NCI-H2171 (cell line): Measurements from ENCODE around the gene HOXA9.

Experiments
- DNase-seq: peaks from one replicate; lab custom pipeline; 2025; lab: John Stamatoyannopoulos, UW

HOXA9 gene

DNA sequence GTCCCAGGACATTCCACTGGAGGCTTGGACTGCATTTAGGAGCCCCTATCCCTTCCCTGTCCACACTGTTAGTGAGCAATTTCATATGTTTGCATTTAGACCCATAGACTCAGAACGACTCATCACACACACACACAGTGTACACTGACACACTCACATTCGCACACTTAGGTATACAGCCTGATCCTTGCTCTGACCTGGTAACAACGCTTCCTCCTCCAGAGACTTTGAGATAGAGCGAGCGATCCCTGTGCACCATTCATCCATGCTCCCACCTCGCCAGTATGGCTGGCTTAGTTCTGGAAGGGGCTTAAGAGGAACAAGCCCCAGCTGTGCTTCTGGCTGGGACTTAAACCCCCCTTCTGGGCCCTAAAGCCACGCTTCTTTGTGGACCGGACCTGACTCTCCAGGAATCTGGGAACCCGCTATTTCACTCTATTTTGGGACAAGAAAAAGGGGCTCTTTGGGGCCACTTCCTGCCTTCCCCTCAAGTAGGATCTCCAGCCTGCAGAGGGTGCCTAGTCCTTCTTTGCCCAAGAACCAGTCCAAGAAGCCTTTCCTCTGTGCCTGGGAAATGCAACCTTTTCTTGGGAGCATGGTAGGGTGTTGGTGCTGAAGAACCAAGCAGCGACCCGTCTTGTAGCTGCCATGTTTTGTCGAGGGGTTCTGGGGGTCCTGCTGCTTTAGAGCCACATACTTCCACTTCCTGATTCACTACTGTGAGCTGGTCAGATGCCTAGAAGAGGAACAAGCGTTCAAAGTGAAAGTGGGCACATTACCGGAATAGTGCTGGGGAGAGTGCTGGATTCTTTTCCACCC is 35.6 kb upstream of the HOXA9 start:
- no peak for DNase-seq

- peak; percentile 85 for DNase-seq
Measured at GRCh38 chr7:27199849-27200760, 34.8 kb upstream of the HOXA9 start, which contains the start of gene HOXA13. HOXA13 (minus strand) TSS chr7:27200091; CDS start chr7:27200077, 14 bp downstream.

DNA sequence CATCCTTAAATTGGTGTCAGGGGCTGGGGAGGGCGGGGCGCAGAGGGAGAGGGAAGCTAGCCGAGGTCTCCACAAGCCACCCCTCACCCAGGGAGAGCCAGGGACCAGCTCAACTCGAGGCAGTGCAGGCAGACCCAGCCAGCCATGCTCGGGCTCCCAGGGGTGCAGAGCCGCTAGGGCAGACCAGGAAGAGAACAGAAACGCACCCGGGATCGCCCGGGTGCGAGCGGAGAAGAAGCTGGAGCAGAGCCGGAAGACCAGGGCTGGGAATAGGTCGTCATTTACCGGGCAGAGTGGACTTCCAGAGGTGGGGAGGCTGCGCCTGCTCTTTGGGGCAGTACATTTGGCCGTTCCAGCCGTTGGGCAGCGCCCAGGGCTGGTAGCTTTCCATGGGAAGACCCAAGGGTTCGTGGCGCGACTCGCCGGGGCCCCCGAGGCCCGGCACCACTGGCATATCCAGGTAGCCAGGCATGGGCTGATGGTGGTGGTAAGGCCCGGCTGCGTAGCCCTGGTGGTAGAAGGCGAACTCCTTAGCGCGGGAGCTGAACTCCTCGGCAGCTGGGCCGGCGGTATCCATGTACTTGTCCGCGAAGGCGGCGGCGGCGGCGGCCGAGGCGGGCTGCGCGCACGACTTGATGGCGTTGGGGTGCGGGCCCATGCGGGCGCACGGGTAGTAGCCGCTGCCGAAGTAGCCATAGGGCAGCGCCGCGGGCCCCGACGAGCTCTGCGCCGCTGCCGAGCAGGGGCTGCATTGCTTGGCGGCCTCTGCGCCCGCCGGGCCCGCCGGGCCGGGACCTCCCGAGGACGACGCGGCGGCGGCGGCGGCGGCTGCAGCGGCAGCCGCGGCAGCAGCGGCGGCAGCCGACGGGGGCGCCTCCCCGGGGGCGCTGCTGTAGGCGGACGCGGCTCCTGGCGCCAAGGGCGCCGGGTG is 33.8 kb upstream of the HOXA9 start:
- peak; percentile 20 for DNase-seq

GRCh38 chr7:27198138-27198841 is 33.0 kb upstream of the HOXA9 start:
- DNase-seq = no peak

DNA sequence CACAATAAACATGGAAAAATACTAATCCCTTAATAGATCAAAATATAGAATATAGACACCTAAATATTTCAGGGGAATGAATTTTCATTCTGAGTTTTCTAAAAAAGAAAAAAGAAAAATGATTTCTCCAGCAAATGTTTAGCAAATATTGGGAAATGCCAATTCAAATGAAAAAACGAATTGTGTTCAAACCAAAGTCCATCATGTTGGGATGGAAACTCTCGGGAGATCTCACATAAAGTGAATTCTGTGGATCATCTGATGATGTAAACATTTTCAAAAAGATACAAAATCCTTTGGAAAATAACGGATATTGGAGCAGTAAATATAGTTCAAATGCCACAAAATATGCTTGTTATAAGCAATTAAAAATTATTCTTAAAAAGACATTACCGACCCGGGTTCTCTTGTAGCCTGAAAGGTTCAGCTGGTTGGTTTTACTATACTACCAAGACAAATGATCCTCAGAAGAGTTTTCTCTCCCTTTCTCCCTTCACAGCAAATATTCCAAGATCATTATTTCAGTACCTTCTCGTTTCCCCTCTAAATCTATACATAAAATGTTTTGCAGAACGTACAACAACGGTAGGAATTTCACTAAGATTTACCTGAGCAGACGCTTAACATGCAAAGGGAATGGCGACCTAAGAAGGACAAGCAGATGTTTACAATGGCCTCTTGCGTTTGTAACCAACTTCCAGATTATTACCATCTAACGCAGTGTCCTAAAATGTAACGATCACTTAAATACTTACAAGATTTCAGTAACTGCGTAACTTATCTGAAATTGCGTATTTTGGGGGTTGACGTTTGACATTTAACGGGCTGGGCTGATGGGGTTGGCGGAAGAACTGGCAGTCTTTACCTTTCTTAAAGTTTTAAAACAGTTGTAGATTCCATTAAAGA is 32.1 kb upstream of the HOXA9 start:
- no peak for DNase-seq

DNA sequence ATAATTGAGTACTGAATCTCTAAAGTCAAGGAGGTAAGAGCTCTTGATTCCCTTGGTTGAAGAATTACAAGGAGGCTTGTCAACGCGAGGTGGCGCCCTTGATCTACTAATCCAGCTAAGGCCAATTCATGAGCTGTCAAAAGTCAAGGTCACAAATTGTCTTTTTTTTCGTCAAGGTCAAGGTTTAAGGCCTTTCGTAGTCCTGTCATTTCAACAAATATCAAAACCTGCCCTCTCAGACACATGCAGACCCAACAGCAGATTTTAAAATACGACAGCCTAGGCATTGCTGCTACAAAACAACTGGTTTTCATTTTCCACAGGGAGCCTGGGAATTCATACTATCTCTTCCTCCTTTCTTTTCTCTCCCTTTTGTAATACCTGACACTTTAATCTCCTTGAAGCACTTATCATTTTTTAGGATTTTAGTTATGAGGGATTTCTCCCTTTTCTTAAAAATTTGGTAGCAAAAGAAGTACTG is 31.0 kb upstream of the HOXA9 start:
- DNase-seq = peak; percentile 57

DNA sequence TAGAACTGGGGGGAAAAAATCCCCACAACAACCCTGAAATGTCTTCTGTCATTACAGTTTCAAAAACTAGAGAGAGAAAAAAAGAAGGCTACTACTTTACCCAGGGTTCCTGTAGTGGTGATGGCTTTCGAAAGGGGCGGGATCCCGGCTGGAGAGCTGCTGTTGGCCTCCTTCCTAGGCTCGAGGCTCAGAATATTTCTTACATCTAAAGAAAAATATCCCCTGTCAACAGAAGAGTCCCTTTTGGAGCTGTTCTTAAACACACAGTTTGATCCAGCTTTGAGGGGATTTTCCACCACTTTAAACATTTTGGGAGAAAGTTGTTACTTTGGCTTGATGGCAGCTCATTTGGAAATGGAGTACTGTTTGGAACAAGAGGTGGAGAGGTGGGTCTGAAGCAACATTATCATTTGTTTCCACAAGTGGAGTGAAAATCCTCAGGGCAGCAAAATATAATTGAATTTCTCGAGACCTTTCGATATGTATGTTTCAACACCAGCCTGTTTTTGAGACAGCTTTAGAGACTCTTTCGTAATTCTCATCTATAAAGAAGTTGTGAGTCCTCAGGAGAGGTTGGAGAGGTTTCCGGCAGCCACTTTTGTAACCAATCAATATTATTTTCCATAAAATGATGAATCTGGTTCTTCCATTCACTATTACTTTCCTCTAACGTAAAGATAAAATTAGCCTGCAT is 29.5 kb upstream of the HOXA9 start:
- no peak for DNase-seq

DNA sequence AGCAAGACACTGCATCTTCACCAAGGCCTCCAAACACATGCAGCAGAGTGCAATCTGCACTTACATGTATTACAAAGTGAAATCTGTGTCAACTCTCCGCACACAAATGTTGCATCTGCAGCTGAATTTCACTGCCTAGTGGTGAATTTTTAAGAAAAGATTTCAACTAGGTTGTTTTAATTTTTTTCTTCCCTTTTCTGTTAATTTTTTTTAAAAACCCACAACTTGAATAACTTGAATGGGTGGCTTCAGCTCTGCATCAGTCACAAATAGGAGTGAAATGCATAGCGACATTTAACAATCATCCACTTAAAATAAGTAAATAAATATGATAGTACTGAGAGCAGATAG is 28.6 kb upstream of the HOXA9 start:
- DNase-seq = no peak

- no peak for DNase-seq
Measured at GRCh38 chr7:27193335-27194001, 28.1 kb upstream of the HOXA9 start.

DNA sequence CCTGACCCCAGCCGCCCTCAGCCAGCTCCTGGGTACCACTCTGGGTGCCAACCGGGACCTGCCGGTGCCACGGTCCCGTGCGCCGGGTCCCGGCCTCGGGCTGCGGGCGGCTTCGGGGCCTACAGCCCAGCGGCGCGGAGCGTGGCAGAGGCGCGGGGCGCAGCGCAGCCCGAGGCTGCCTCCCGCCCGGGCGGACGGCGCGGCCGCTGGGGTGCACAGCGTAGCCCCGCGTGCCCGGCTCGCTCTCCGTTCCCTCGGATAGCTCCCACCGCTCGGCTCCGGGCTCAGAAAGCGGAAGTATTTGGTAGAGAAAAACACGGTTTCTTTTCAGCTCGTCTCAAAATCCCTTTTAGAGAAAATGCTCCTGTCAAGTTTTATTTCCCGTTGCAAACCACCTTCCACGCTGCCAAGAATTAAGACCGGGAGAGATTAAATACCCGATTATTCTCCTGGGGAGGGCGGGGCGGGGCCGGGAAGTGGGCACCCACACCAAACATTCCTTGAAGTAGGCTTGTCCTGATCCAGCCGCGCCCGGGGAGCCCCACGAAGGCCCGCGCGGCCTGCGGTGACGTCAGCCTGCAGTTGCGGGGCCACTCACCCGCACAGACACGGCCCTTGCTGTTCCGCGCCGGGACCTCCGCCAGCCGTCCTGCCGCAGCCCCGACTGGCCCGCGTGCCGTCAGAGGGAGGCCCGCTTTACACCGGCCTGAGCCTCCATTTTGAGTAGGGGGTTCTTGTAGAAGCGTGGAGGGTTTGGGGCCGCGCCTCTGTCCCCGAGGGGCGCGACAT is 27.4 kb upstream of the HOXA9 start:
- DNase-seq = no peak

GRCh38 chr7:27191833-27192545 is 26.7 kb upstream of the HOXA9 start:
- DNase-seq = no peak

DNA sequence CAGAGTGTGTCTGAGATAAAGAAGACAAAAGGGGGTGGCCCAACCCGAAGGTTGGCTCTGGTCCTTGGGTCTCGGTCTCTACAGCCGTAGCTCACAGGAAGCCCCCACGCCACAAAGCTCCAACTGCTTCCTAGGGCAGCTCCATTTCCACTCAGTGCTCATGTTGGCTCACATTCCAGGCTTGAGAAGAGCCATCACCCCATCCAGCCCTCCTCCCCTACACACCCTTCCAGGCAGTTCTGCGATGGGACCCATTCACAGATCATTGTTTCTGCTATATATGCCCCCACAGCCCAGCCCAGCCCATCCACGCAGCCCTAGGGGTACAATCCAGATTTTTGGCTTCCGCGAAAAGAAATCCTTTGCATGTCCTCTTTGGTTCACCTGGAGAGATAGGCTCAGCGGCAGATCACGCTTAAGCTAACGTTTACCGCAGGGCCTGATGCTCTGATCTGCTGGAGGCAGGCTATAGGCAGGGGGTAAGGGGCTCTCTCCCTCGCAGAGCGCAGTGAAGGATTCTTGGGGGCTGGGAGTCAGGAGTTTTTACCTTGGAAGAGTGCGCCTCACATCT is 25.9 kb upstream of the HOXA9 start:
- DNase-seq = no peak

GRCh38 chr7:27189997-27190748 is 24.8 kb upstream of the HOXA9 start:
- no peak for DNase-seq

- DNase-seq = no peak
Measured at GRCh38 chr7:27189295-27189996, 24.1 kb upstream of the HOXA9 start.

DNA sequence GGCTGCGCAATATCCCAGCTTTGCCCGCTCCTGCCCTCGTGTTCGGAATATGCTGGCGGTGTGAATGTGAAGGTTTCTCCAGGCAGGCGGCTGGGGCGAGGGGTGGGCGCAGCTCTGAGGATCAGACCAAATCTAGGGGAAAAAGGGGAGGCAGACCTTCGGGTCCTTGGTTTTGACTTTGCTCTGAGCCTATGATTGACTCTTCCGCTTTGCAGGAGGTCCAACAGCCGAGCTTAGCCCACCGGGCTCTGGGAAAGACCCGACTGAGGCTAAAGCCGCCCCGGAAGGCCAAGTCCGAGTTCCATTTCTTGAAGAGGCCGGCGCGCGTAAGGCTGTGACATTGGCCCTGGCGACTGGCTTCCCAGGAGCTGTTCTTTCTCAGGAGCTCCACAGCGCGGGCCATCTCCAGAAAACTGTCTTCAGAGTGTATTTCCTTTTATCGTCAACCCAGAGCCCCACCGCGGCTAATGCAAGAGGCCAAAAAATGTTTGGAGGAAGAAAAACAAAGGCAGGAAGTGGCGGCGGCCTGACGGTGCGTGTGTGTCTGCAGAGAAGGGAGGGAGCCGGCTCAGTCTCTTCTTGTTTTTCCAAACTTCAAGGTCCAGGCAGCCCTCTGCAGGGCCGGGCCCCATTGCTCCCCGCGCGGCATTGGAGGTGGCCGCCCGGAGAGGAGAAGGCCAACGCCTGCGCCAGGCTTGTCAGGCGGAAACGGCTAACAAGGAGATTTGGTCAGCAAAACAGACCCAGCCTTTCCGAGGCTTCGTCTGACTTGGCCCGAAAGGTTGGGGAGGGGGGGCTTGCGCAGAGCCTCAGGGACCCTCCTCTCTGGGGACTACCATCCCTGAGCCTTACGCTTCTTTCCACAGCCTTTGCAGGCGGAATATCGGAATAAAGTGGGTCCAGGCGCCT is 23.3 kb upstream of the HOXA9 start:
- no peak for DNase-seq
